Epithelial cell of esophagus (primary cell): ENCODE data around the gene PALLD.

Experiments used
- DNase-seq: peaks from one replicate; pipeline ENCODE4 v3.0.0; 2010; ENCODE audit warnings: low read depth
- H3K4me3 ChIP-seq: 2 replicates; pipeline ENCODE4 v1.5.1; 2011; ENCODE audit warnings: mild to moderate bottlenecking, low read length, control low read depth
- CTCF ChIP-seq: IDR thresholded peaks from 2 replicates; pipeline ENCODE4 v1.5.1; 2011; ENCODE audit warnings: low read depth, mild to moderate bottlenecking, low read length, control low read depth, inconsistent platforms; ENCODE audit not compliant: insufficient read depth; ENCODE audit errors: missing control alignments

Gene PALLD

GRCh38 chr4:168748807-168749206 lies 252.0 kb downstream of the PALLD start:
- no peak for TF ChIP-seq CTCF
- no peak overlapping the region for H3K4me3 ChIP-seq
- no peak for DNase-seq

GRCh38 chr4:168751263-168752225 lies 254.7 kb downstream of the PALLD start:
- peak; percentile 36 for DNase-seq
- no peak for TF ChIP-seq CTCF
- H3K4me3 ChIP-seq, result no peak overlapping the region

GRCh38 chr4:168755598-168756477 lies 259.0 kb downstream of the PALLD start:
- no peak overlapping the region for H3K4me3 ChIP-seq
- DNase-seq, result peak; percentile 51
- TF ChIP-seq CTCF, result no peak

GRCh38 chr4:168757500-168757899 lies 260.6 kb downstream of the PALLD start:
- no peak for TF ChIP-seq CTCF
- H3K4me3 ChIP-seq, result no peak overlapping the region
- no peak for DNase-seq

GRCh38 chr4:168758351-168758876 lies 261.6 kb downstream of the PALLD start:
- no peak for TF ChIP-seq CTCF
- DNase-seq, result peak; percentile 62
- H3K4me3 ChIP-seq, result no peak overlapping the region

- no peak for TF ChIP-seq CTCF
- no peak overlapping the region for H3K4me3 ChIP-seq
- DNase-seq, result peak; percentile 52
Measured at GRCh38 chr4:168759321-168759720, 262.5 kb downstream of the PALLD start.
